Middle frontal gyrus (tissue), 1 donor: ENCODE measurements around the gene IZUMO2.
A peak's percentile ranks its signal among the peaks of the same experiment; 100 is the strongest.
"Not testable (repeated sequence)": the region's sequence is repeated elsewhere in the genome, so short reads cannot be mapped to it uniquely, and the experiment has no call there.

Experiments
- DNase-seq: peaks from one replicate; pipeline ENCODE4 v3.0.0-alpha.2; 2015; ENCODE audit warnings: low spot score; ENCODE audit errors: extremely low spot score

Gene IZUMO2

DNA sequence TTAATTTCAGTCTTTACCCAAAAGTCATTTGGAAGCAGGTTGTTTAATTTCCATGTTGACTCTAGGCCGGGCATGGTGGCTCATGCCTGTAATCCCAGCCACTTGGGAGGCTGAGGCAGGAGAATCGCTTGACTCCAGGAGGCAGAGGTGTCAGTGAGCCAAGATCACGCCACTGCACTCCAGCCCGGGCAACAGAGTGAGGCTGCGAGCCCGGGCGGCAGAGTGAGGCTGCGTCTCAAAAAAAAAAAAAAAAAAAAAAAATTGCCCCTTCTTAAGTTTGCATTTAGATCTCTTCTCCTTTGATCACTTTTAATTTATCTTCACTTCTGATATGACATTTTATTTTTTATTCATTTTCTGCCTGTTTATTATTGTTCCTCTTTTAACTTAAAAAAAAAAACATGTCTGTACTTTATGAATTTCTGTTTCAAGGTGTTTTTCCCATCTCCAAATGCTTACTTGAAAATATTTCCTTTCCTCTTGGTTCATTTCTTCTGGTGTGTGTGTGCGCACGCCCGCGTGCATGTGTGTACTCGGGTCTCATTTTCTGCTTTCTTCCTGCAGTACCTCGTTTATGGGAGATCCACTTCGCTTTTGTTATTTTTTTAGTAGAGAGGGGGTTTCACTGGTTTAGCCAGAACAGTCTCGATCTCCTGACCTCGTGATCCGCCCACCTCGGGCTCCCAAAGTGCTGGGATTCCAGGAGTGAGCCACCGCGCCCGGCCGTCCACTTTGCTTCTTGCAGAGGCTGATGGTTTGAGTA lies 26.3 kb downstream of the IZUMO2 start:
- DNase-seq, result not testable (repeated sequence)

DNA sequence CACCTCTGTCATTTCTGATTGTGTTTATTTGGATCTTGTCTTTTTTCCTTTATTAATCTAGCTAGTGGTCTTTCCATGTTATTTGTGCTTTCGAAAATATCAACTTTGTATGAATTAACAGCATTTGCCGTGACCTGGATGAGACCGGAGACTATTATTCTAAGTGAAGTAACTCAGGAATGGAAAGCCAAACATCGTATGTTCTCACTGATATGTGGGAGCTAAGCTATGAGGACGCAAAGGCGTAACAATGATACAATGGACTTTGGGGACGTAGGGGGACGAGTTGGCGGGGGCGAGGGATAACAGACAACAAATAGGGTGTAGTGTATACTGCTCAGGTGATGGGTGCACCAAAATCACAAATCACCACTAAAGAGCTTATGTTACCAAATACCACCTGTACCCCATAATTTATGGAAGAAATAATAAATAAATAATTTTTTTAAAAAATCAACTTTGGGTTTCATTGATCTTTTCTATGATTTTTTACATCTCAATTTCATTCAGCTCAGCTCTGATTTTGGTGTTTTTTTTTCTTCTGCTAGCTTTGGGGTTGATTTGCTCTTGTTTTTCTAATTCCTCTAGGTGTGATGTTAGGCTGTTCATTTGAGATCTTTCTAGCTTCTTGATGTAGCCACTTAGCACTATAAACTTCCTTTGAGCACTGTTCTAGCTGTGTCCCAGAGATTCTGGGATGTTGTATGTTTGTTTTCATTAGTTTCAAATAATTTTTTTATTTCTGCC lies 27.1 kb downstream of the IZUMO2 start:
- peak; percentile 3 for DNase-seq

DNA sequence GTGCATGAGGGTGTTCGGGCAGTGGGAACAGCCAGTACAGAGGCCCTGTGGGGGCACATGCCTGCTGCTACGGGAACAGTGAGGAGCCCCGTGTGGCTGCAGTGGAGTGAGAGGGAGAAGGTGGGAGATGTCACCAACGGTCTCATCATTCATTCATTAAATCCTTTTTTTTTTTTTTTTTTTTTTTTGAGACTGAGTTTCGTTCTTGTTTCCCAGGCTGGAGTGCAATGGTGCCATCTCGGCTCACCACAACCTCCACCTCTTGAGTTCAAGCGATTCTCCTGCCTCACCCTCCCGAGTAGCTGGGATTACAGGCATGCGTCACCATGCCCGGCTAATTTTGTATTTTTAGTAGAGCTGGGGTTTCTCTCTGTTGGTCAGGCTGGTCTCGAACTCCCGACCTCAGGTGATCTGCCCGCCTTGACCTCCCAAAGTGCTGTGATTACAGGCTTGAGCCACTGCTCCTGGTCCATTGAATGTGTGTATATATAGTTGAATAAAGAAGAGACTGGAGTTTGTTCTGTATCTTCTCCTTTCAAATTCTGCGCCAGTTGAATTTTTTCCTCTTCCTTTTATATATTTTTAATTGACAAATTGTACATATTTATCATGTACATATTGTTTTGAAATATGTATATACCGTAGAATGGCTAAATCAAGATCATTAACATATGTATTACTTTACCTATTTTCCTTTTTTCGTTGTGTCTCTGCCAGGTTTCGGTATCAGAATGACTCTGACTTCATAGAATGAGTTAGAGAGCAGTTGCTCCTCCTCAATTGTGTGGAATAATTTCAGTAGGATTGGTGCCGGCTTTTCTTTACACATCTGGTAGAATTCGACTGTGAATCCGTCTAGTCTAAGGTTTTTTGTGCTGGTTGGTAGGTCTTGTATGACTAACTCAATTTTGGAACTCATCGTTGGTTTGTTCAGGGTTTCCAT lies 28.0 kb downstream of the IZUMO2 start:
- DNase-seq, result not testable (repeated sequence)

DNA sequence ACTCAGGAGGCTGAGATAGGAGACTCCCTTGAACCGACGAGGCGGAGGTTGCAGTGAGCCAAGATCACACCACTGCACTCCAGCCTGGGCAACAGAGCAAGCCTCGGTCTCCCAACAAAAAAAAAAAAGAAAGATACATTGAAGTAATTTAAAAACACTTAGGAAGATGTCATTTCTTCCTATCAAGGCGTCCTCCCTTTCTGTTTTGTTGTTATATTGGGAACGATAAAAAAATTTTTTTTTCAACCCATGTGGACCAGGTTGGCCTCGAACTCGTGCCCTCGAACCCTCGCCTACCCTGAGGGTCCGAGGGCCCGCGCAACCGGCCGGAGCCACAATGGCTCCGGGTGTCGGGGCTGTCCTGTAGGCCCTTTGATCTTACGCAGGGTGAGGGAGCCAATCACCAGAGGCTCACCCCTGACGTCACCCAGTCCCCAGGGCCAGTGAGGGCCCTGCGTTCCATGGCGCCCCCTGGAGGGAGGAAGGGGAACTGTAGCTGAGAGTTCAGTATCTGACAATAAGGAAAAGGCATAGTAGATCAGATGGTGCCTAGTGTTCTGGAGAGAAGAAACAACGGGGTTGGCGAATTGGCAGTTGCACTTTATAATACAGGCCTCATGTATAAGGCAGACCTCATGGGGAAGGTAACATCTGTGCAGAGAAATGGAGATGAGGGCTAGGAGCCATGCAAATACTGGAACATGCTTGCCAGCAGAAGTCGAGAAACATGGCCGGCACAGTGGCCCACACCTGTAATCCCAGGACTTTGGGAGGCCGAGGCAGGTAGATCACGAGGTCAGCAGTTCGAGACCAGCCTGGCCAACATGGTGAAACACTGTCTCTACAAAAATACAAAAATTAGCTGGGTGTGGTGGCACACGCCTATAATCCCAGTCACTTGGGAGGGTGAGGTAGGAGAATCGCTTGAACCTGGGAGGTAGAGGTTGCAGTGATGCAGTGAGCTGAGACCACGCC lies 29.3 kb downstream of the IZUMO2 start:
- not testable (repeated sequence) for DNase-seq

DNA sequence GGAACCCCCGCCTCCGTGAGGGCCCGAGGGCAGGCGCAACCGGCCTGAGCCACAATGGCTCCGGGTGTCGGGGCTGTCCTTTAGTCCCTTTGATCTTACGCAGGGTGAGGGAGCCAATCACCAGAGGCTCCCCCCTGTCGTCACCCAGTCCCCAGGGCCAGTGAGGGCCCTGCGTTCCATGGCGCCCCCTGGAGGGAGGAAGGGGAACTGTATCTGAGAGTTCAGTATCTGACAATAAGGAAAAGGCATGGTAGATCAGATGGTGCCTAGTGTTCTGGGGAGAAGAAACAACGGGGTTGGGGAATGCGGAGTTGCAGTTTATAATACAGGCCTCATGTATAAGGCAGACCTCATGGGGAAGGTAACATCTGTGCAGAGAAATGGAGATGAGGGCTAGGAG lies 59.1 kb downstream of the IZUMO2 start:
- DNase-seq, result not testable (repeated sequence)

DNA sequence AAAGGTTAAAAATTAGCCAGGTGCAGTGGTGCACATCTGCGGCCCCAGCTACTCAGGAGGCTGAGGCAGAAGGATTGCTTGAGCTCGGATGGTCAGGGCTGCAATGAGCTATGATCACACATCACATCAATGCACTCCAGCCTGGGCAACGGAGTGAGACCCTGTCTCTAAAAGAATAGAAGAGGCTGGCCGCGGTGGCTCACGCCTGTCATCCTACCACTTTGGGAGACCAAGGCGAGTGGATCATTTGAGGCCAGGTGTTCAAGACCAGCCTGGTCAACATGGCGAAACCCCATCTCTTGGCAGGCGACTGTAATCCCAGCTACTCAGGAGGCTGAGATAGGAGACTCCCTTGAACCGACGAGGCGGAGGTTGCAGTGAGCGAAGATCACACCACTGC lies 59.7 kb downstream of the IZUMO2 start:
- not testable (repeated sequence) for DNase-seq
